IMR-90 (cell line): Measurements from ENCODE around the gene PLA2G4C. TPM values are rescaled to one million over a fixed set of nuclear protein-coding genes. Genes with fewer than 3 reads are reported as not detected.

Experiments used
- ATAC-seq: fragments of 200-7000 bp; cut with Tn5 transposase; 2 replicates; pipeline ENCODE4 v1.9.1; 2020; ENCODE audit warnings: low read depth, mild to moderate bottlenecking, moderate library complexity
- BruUV-seq: library from RNA; stranded (reverse); fragments of 400-500 nt; replicated peaks from 2 replicates; lab custom pipeline; 2021; lab: Mats Ljungman, UMichigan
- CTCF ChIA-PET: fragments of 300-600 bp; formaldehyde crosslinking; extraction: SDS; loops from one replicate; lab custom pipeline; 2021; ENCODE audit warnings: antibody characterized with exemption; lab: Yijun Ruan, JAX
- POLR2A ChIA-PET: fragments of 300-600 bp; sonication (Branson Sonifier 250); formaldehyde crosslinking; loops from one replicate; lab custom pipeline; 2022; ENCODE audit warnings: antibody characterized with exemption; ENCODE audit not compliant: unreplicated experiment; lab: Charles Lee
- DNase-seq: peaks from one replicate; pipeline ENCODE4 v3.0.0; 2013
- H2AFZ ChIP-seq: replicated peaks from 2 replicates; pipeline ENCODE3; 2013; ENCODE audit warnings: low read length, mild to moderate bottlenecking; ENCODE audit not compliant: poor library complexity
- H2AK5ac ChIP-seq: 2 replicates; pipeline ENCODE4 v1.6.1; 2013; ENCODE audit warnings: low read depth, low read length, inconsistent platforms
- H2AK9ac ChIP-seq: replicated peaks from 2 replicates; pipeline ENCODE3; 2013; ENCODE audit warnings: mild to moderate bottlenecking, low read depth, low read length, moderate library complexity; ENCODE audit not compliant: poor library complexity
- H2BK120ac ChIP-seq: 2 replicates; pipeline ENCODE4 v1.6.1; 2013; ENCODE audit warnings: low read depth, low read length, inconsistent platforms
- H2BK15ac ChIP-seq: 3 replicates; pipeline ENCODE4 v1.6.1; 2013; ENCODE audit warnings: low read depth, low read length, inconsistent platforms
- H2BK20ac ChIP-seq: 2 replicates; pipeline ENCODE4 v1.6.1; 2013; ENCODE audit warnings: low read depth, mild to moderate bottlenecking, inconsistent platforms, low read length, moderate library complexity
- H2BK5ac ChIP-seq: 2 replicates; pipeline ENCODE4 v1.6.1; 2013; ENCODE audit warnings: mild to moderate bottlenecking, low read depth, low read length, inconsistent platforms; ENCODE audit not compliant: poor library complexity, severe bottlenecking
- H3K14ac ChIP-seq: replicated peaks from 2 replicates; pipeline ENCODE4 v1.6.1; 2013; ENCODE audit warnings: low read depth, low read length, inconsistent platforms
- H3K18ac ChIP-seq: 2 replicates; pipeline ENCODE4 v1.6.1; 2013; ENCODE audit warnings: low read depth, low read length, control low read depth
- H3K23ac ChIP-seq: 2 replicates; pipeline ENCODE4 v1.6.1; 2013; ENCODE audit warnings: low read depth, low read length, inconsistent platforms
- H3K27ac ChIP-seq: 2 replicates; pipeline ENCODE4 v1.5.1; 2013; ENCODE audit warnings: mild to moderate bottlenecking, control low read depth, low read length; ENCODE audit not compliant: insufficient read depth
- H3K27me3 ChIP-seq: 2 replicates; pipeline ENCODE4 v1.6.1; 2013; ENCODE audit warnings: low read length; ENCODE audit not compliant: control insufficient read depth, insufficient read depth
- H3K36me3 ChIP-seq: 2 replicates; pipeline ENCODE4 v1.6.1; 2013; ENCODE audit warnings: low read length, mixed read lengths; ENCODE audit not compliant: control insufficient read depth, insufficient read depth
- H3K4ac ChIP-seq: 2 replicates; pipeline ENCODE4 v1.6.1; 2013; ENCODE audit warnings: low read depth, low read length, inconsistent platforms
- H3K4me1 ChIP-seq: 2 replicates; pipeline ENCODE4 v1.6.1; 2013; ENCODE audit warnings: low read length, mixed read lengths; ENCODE audit not compliant: control insufficient read depth, insufficient read depth
- H3K4me2 ChIP-seq: 2 replicates; pipeline ENCODE4 v1.6.1; 2013; ENCODE audit warnings: low read depth, mild to moderate bottlenecking, control low read depth, low read length, moderate library complexity
- H3K4me3 ChIP-seq: 2 replicates; pipeline ENCODE4 v1.5.1; 2013; ENCODE audit warnings: low read depth, mild to moderate bottlenecking, control low read depth, low read length, moderate library complexity; ENCODE audit not compliant: insufficient read depth
- H3K56ac ChIP-seq: 2 replicates; pipeline ENCODE4 v1.6.1; 2013; ENCODE audit warnings: low read length, inconsistent platforms; ENCODE audit not compliant: insufficient read depth; ENCODE audit errors: extremely low read depth
- H3K79me1 ChIP-seq, 2 experiments: 2 replicates each; pipeline ENCODE4 v1.6.1; 2013; ENCODE audit warnings: low read length in 2 of 2, inconsistent platforms in 1 of 2, low read depth in 1 of 2
- H3K9ac ChIP-seq: 2 replicates; pipeline ENCODE4 v1.6.1; 2013; ENCODE audit warnings: low read depth, low read length, control low read depth
- H3K9me1 ChIP-seq: 2 replicates; pipeline ENCODE4 v1.6.1; 2013; ENCODE audit warnings: low read length, inconsistent platforms; ENCODE audit not compliant: insufficient read depth
- H3K9me3 ChIP-seq: 2 replicates; pipeline ENCODE4 v1.6.1; 2013; ENCODE audit warnings: low read length; ENCODE audit not compliant: control insufficient read depth, insufficient read depth
- H4K20me1 ChIP-seq: 2 replicates; pipeline ENCODE4 v1.6.1; 2013; ENCODE audit warnings: low read length, inconsistent platforms; ENCODE audit not compliant: insufficient read depth
- H4K5ac ChIP-seq: 2 replicates; pipeline ENCODE4 v1.6.1; 2013; ENCODE audit warnings: mild to moderate bottlenecking, low read depth, low read length, control low read depth
- H4K8ac ChIP-seq, 2 experiments: 2 replicates each; pipeline ENCODE4 v1.6.1; 2013; ENCODE audit warnings: low read depth in 2 of 2, low read length in 2 of 2, control low read depth in 1 of 2, inconsistent platforms in 1 of 2
- H4K91ac ChIP-seq: 2 replicates; pipeline ENCODE4 v1.6.1; 2013; ENCODE audit warnings: low read depth, low read length, inconsistent platforms; ENCODE audit not compliant: insufficient read depth
- BHLHE40 ChIP-seq: fragments of 150-350 bp; IDR thresholded peaks from 2 replicates; pipeline ENCODE4 v1.6.1; 2016; ENCODE audit warnings: mild to moderate bottlenecking, low read depth, low read length
- CHD1 ChIP-seq: IDR thresholded peaks from 2 replicates; pipeline ENCODE4 v1.6.1; 2012; ENCODE audit warnings: low read depth, low read length, improper control_type of control experiment
- FOS ChIP-seq: fragments of 150-350 bp; IDR thresholded peaks from 2 replicates; pipeline ENCODE4 v1.6.1; 2016; ENCODE audit warnings: low read depth, low read length
- NFE2L2 ChIP-seq: fragments of 150-350 bp; IDR thresholded peaks from 2 replicates; pipeline ENCODE4 v1.6.1; 2016; ENCODE audit warnings: low read depth, mild to moderate bottlenecking, low read length
- RCOR1 ChIP-seq: IDR thresholded peaks from 2 replicates; pipeline ENCODE4 v1.6.1; 2012; ENCODE audit warnings: mild to moderate bottlenecking, low read length, improper control_type of control experiment; ENCODE audit not compliant: insufficient replicate concordance
- WGBS, 2 experiments: methylation state at CpG; one replicate each; pipeline versions ENCODE4 v1.1.5 to v1.1.7; 2013; ENCODE audit warnings: missing lambda C conversion rate in 2 of 2; ENCODE audit not compliant: insufficient read length in 1 of 2; ENCODE audit errors: extremely low coverage in 2 of 2; 5-methylcytosine and 5-hydroxymethylcytosine counted together
- dilution Hi-C: fragments of 300-500 bp; cut with HindIII; formaldehyde crosslinking; loops from one replicate; pipeline ENCODE4 v1.14.3; 2018; ENCODE audit warnings: low sequenced_read_pairs; ENCODE audit not compliant: unreplicated experiment
- in situ Hi-C: fragments of 300-500 bp; cut with MboI; formaldehyde crosslinking; loops from 3 replicates; pipeline ENCODE4 v1.14.3; 2019; ENCODE audit warnings: low sequenced_read_pairs, inconsistent platforms, mixed read lengths
- intact Hi-C: fragments of 100-400 bp; cut with micrococcal nuclease; formaldehyde crosslinking; loops from 2 replicates; pipeline ENCODE4 v1.10.0; 2022
- polyA plus RNA-seq, 3 experiments: library from polyadenylated mRNA; depleted of rRNA; stranded (reverse); fragments of >200 nt; gene quantifications; 2 replicates each; pipeline ENCODE4 v1.2.3, GENCODE V29; 2012; ENCODE audit warnings: low replicate concordance in 1 of 3
- total RNA-seq: library from RNA; depleted of rRNA; stranded (reverse); fragments of >200 nt; gene quantifications from 2 replicates; pipeline ENCODE4 v1.2.3, GENCODE V29; 2012

The PLA2G4C gene
- total and polyA plus RNA-seq, 2 of the 4 experiments (the other 2 are of a cell fraction) = 4.3 to 5.7 TPM

DNA sequence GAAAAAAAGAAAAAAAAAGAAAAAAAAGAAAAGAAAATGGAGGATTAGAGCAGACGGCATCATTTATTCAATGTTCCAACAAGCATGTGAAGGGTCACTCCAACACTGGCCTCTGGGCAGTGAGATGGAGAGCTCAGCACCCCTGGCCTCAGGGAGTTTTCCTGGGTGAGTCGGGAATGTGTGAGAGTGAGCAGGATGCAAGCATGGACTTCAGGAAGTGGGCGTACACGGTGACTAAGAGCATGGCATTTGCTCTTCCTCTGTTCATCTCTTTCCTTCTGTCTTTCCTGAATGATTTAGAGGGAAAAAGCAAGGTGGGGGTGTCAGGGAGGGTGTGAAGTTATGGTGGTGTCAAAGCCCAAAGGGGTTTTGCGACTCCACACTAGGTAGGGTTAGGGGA lies 66.1 kb downstream of the PLA2G4C start:
- Histone ChIP-seq H3K18ac (no peak overlapping the region), H3K4me3 (no peak overlapping the region), H2BK5ac (no peak overlapping the region), H4K8ac (no peak overlapping the region), H3K27ac (no peak overlapping the region), H2BK120ac (no peak overlapping the region), H3K4ac (no peak overlapping the region), H3K56ac (no peak overlapping the region), H4K5ac (no peak overlapping the region), H3K27me3 (no peaks in the 10 kb centered on the region; the same call in none of the 2 replicates), H3K79me1 (no peaks in the 10 kb centered on the region), H3K4me1 (no peaks in the 10 kb centered on the region), H3K36me3 (no peaks in the 10 kb centered on the region), H3K9ac (no peak overlapping the region), H2AK5ac (no peak overlapping the region), H2AFZ (no peak overlapping the region), H3K23ac (no peak overlapping the region), H2BK15ac (no peak overlapping the region), H2AK9ac (no peak overlapping the region), H4K20me1 (no peaks in the 10 kb centered on the region; the same call in 1 of the 2 replicates), H2BK20ac (no peak overlapping the region), H3K9me1 (no peaks in the 10 kb centered on the region), H3K14ac (no peak overlapping the region), H3K9me3 (no peaks in the 10 kb centered on the region), H3K4me2 (no peak overlapping the region), H4K91ac (no peak overlapping the region)
- TF ChIP-seq RCOR1 (no peak), CHD1 (no peak), NFE2L2 (no peak), FOS (no peak), BHLHE40 (no peak)
- dilution Hi-C loops = no loop called here
- ChIA-PET POLR2A (no interaction called here), CTCF (no interaction called here)
- in situ Hi-C loops = no loop called here
- intact Hi-C loops = no loop called here
- DNase-seq (no peak), ATAC-seq (no peak)
- WGBS, 2 experiments = 93% methylated on average over 2 of the region's 5 CpGs; no CpG with 5 or more reads in 1 of the 2 experiments
- BruUV-seq = no TSS peak
